SKM-1 (cell line): ENCODE measurements around the gene ABCG1.

ENCODE experiments used
- DNase-seq: peaks from one replicate; lab custom pipeline; 2025; ENCODE audit not compliant: unreplicated experiment; lab: John Stamatoyannopoulos, UW

The ABCG1 gene

GRCh38 chr21:42266971-42267556 lies 48.1 kb downstream of the ABCG1 start:
- DNase-seq = no peak

- no peak for DNase-seq
These were observed 50.4 kb downstream of the ABCG1 start for GRCh38 chr21:42269386-42269785.

DNA sequence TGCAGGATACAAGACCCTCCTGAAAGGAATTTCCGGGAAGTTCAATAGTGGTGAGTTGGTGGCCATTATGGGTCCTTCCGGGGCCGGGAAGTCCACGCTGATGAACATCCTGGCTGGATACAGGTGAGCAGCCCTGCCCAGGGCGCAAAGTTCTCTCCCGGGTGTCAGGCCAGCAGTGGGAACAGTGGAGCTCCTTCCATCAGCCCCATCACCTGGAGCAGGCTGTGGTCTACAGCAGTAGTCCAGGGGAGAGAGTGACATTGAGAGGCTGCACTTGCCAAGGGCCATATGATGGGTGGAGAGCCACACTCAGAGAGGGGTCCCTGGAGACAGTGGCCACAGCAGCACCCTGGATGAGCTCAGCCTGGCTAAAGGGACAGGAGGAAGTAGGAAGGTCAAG lies 52.1 kb downstream of the ABCG1 start:
- DNase-seq = no peak

DNA sequence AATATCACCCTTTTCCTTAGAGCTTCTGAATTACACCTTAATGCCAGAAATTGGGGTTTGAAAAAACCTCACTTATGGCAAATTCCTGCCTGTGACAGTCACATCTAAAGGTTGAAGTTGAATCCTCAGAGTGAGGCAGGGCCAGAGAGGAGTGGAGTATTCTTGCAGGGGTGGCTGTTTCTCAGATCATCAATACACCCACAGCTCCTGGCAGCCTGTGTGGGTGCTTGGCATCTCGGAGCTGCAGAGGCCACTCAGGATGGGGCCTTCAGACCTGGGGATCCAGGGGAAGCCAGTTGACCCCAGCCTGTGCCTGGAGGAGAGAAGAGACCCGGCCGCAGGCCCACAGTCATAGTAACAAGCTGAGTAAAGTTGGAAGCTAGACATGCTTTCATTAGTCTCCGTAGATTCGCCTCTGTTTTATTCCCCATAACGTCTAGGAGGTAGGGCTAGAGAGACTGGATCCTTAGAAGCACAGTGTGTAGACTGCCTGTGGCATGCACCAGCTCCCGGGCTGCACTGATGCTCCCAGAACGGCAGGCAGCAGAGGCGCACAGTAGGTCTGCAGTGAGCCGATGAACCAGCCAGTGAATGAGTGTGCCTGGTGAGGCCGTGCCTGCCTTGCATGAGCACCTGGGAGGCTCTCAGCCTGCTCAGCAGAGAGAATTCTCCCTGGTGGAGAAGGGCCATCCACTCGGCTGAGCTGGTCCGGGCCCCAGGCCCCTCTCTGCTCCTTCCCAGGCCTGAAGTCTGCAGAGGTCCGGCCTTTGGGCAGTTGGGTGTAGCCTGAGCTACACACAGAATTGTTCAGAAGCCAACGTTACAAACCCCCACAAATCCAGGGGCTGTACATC lies 53.4 kb downstream of the ABCG1 start:
- no peak for DNase-seq

- no peak for DNase-seq
These were observed 54.2 kb downstream of the ABCG1 start for GRCh38 chr21:42272984-42273600.

DNA sequence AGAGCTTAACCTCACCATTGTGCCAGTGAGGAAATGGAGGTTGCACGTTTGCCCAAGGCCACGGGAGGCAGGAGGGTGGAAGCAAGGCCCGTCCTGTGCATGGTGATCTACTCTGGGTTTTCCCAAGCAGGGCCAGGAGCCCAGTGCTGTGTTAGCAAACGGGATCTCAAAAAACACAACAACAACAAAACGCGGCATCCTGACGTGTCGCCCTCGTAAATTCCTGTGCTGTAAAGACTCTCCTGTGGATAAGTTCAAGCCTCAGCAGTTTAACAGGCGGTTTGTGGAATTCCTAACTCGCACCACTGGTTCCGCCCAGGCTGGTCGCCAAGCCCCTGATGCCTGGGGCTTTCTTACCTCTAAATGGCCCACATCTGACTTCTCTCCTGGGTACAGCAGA lies 57.1 kb downstream of the ABCG1 start:
- DNase-seq = no peak

GRCh38 chr21:42276526-42277154 lies 57.7 kb downstream of the ABCG1 start:
- no peak for DNase-seq

DNA sequence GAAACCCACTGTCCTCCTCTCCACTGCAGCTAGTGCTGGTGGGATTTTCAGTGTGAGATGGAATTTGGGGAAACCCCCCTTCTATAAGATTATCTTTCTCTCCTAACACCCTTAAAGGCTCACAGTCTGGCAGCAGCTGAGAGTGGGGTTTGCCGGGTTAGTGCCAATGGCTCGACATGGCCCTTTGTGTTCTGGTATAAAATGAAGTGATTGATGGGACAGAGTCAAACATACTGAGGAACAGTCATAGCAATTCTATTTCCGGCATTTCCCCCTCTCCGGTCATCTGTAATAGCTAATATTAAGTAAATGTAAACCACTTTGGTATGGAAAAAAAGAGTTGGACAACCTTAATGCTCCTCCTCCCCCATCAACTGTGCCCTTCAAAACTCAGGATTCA lies 58.7 kb downstream of the ABCG1 start:
- DNase-seq = no peak

DNA sequence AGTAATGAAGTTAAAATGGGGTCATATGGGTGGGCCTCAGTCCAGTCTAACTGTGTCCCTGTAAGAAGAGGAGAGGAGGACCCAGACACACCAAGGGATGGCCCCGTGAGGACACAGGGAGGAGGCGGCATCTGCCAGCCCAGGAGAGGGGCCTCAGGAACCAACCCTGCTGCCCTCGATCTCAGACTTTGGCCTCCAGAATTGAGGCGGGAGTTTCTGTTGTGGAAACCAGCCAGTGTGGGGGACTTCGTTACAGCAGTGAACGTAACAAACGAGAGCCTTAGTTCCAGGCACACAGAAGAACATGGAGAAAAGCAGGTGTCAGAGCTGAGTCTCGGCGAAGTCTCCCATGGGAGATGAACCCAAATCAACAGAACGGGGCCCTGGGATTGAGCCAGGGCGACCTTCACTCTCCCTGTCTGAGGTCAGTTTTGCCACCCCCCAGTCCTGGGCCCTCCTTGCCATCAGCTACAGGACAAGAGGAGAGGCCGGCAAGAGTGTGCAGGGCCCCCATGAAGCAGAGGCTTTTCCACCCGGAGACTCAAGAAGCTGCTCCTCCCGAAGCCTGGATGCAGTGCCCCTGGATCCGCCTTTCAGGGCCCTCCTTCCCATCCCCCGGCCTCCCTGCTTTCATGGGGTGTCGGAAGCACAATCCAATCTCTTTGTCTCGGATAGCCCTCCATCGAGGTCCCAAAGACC lies 59.7 kb downstream of the ABCG1 start:
- DNase-seq = no peak

DNA sequence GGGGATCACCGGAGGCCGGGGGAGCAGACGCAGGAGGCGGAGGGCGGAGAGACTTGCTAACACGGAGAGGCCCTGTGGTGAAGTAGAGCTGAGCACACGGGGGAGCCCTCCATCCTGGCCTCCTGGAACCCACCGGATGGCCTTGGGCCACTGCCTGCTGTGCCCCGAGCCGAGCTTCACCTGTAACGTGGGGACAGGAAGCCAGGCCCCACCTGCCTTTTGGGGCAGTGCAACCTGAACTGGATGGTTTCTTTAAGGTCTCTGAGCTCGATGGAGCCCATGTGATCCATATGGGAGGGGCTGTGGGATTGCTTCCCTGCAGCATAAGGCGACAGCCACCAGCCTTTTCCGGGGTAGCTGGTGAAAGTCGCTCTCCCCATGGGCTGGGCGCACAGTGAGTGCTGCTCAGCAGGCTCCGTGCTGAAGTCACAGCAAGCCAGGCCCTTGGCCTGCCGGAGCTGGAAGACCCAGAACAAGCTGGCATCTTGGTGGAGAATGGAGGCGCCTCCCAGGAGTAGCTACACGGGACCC lies 60.5 kb downstream of the ABCG1 start:
- DNase-seq = no peak

GRCh38 chr21:42279888-42280287 lies 60.9 kb downstream of the ABCG1 start:
- no peak for DNase-seq

GRCh38 chr21:42280356-42281180 lies 61.6 kb downstream of the ABCG1 start:
- no peak for DNase-seq

DNA sequence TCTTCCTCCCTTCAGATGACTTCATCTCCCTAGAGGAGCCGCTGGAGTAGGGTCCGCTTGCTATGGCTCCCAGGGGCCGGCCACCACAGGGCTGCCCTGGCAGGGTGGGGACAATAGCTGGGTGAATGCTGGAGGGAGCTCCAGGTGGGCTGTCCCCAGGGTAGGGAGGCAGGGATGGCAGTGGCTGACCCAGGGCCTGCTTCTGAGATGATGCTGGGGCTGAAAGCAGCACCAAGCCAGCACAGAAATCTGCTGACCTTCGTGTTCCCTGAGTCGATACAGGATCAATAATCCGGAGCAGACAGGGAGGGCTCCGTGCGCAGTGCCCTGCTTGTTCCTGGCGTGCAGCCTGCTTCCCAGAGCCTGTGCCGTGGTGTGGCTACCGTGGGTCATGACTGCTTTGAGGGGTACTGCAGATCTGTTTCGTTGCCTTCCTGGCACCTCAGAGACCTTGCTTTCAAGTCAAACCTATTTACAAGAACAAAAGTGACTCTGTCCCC lies 62.3 kb downstream of the ABCG1 start:
- no peak for DNase-seq

- no peak for DNase-seq
These were observed 63.1 kb downstream of the ABCG1 start for GRCh38 chr21:42282021-42282420.

DNA sequence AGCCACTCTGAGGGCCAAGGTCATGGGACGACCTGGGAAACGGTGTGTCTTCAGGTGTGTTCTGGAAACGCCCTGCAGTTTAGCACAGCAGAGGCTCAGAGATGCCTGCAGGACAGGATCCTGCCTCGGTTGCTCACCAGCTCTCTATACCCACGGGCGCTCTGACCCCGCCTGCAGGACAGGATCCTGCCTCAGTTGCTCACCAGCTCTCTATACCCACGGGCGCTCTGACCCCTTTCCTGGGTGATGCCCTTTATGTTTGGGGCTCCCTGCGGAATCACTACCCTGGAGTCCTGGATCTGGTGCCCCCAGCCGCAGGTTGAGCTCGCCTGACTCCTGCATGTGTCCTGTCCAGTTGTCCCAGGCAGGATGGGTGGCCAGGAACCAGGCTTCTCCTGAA lies 63.8 kb downstream of the ABCG1 start:
- DNase-seq = no peak

DNA sequence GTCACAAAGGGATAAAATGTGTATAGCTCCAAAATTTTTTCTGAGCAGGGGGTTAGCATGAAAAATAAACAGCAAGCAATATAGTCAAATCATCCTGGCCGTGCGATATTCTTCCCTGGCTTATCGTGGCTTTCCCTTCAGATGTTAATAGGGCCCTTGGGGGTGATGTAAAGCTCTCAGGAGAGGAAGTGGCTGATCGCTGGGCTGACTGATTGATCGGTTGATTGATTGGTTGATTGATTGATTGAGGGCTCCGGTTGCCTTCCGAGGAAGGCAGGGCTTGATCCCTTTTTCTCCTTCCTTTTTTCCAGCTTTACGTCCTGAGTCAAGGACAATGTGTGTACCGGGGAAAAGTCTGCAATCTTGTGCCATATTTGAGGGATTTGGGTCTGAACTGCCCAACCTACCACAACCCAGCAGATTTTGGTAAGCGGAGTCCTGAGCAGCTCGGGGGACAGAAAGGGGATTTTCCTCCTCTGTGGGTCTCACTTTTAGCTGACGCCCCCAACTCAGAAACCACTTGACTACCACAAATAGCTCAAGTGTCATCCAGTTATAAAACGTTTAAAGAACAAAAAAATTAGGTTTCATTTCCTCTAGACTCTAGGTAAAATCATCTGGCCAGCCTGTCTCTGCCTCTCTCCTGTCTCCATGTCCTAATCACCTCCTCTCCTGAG lies 66.8 kb downstream of the ABCG1 start:
- DNase-seq = no peak

DNA sequence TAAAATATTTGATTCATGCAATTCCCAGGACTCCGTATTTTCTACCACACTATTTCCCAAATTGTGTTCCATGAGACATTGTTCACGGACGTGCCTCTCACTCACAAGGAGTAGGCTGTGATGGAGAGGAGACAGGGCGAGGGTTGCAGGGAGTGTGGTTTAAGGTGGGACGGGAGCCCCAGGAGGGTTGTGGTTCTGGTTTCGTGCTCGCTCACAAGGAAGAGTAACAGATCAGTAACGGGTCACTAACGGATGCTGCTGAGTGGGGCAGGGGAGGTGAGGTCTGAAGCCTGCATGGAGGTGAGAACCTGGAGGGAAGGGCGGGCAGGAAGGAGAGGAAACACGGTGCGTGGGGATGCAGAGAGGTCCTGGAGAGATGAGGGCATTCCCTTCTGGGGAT lies 67.5 kb downstream of the ABCG1 start:
- no peak for DNase-seq

DNA sequence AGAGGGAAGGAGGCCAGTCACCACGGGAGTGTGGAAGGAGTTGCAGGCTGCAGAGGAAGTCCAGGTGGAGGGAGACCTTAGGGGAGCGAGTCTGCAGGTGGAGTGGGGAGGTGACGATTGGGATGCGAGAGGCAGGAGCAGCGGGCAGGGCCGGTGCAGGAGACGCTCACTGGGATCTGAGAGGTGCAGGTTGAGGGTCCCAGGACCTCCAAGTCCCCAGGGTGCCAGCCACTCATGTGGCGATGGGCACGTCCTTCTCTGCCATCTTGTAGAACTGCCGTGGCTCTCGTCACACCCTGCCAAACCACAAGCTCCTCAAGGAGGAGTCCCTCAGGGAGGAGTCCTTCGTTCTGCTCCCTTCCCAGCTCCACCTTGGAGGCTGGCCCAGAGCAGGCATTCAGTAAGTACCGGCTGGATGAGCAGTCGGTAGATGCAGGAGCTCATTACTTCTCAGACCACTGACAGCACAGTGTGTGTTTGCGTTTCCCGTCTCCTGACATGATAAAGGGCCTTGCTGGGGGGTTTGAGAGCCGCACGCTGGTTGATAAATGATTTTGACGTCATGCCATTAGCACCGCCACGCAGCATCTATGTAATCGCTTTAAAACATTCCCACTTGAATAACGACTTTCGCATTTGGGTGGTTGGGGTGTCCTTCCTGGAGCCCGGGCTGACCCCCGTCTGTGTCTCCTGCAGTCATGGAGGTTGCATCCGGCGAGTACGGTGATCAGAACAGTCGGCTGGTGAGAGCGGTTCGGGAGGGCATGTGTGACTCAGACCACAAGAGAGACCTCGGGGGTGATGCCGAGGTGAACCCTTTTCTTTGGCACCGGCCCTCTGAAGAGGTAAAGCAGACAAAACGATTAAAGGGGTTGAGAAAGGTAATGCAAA lies 68.5 kb downstream of the ABCG1 start:
- no peak for DNase-seq
